Globus pallidus (tissue), 1 donor: Measurements from ENCODE around the gene PSKH1.
A peak's percentile ranks its signal among the peaks of the same experiment; 100 is the strongest.
"Not testable (repeated sequence)": the region's sequence is repeated elsewhere in the genome, so short reads cannot be mapped to it uniquely, and the experiment has no call there.

Source experiments
- DNase-seq: peaks from one replicate; pipeline ENCODE4 v3.0.0-alpha.2; 2015; ENCODE audit warnings: low spot score

PSKH1 gene

GRCh38 chr16:67961551-67961957 is 68.5 kb downstream of the PSKH1 start:
- DNase-seq = no peak

- DNase-seq = no peak
Measured at GRCh38 chr16:67962135-67962534, 69.1 kb downstream of the PSKH1 start.

- DNase-seq = no peak
Measured at GRCh38 chr16:67963292-67963661, 70.2 kb downstream of the PSKH1 start.

- DNase-seq = no peak
Measured at GRCh38 chr16:67963662-67964321, 70.7 kb downstream of the PSKH1 start.

GRCh38 chr16:67964477-67965131 is 71.5 kb downstream of the PSKH1 start:
- DNase-seq = no peak

- no peak for DNase-seq
Measured at GRCh38 chr16:67965668-67966548, 72.9 kb downstream of the PSKH1 start.

GRCh38 chr16:67966549-67967182 is 73.6 kb downstream of the PSKH1 start:
- DNase-seq = no peak

GRCh38 chr16:67967183-67967957 is 74.3 kb downstream of the PSKH1 start:
- no peak for DNase-seq

GRCh38 chr16:67967958-67968399 is 74.9 kb downstream of the PSKH1 start:
- no peak for DNase-seq

GRCh38 chr16:67968400-67969253 is 75.6 kb downstream of the PSKH1 start, which contains the start of gene SLC12A4:
SLC12A4 (minus strand) TSS chr16:67968637; CDS start chr16:67968553, 84 bp downstream.
- DNase-seq = peak; percentile 55

GRCh38 chr16:67969254-67970039 is 76.4 kb downstream of the PSKH1 start:
- no peak for DNase-seq

- no peak for DNase-seq
Measured at GRCh38 chr16:67971111-67971510, 78.1 kb downstream of the PSKH1 start.

GRCh38 chr16:67972285-67972684 is 79.2 kb downstream of the PSKH1 start:
- DNase-seq = not testable (repeated sequence)

- no peak for DNase-seq
Measured at GRCh38 chr16:67975321-67976105, 82.5 kb downstream of the PSKH1 start.

GRCh38 chr16:67976205-67976604 is 83.2 kb downstream of the PSKH1 start:
- no peak for DNase-seq

GRCh38 chr16:67977005-67977404 is 84.0 kb downstream of the PSKH1 start:
- no peak for DNase-seq

GRCh38 chr16:67977469-67978227 is 84.6 kb downstream of the PSKH1 start:
- DNase-seq = no peak
